Measurements from ENCODE around the gene WIPF3. TPM values are rescaled to one million over a fixed set of nuclear protein-coding genes. Genes with fewer than 3 reads are reported as not detected.

The WIPF3 gene
- total RNA-seq, 2 donors from 2014 or later = 5.2 to 7.2 TPM

DNA sequence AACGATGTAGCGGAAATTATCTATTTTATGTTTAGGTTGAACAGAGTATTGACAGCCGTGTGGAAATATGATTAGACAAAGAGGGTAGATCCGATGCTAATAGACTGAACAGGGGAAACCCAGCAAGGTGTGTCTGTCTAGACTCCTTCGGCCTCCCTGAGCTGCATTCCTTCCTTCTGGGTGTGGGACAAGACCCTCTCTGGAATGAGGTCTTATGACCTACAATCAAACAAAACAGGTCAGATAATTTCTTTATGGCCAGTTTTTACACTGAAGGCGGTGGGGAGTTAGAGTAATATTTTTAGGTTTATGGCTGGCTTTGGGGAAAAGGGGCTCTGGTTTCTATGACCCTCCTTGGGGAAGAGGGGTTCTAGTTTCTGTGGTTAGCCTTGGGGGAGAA, 41.2 kb downstream of the WIPF3 start:
- Mint-ChIP-seq H3K27ac (no peak overlapping the region), H3K4me1 (peaks cover 9% of the 10 kb centered on the region), H3K36me3 (ENCODE audit: low read depth) (no peaks in the 10 kb centered on the region), H3K27me3 (ENCODE audit: insufficient read depth) (no peaks in the 10 kb centered on the region), H3K9me3 (no peaks in the 10 kb centered on the region), H3K4me3 (no peak overlapping the region)
- TF ChIP-seq, protein P1, sequence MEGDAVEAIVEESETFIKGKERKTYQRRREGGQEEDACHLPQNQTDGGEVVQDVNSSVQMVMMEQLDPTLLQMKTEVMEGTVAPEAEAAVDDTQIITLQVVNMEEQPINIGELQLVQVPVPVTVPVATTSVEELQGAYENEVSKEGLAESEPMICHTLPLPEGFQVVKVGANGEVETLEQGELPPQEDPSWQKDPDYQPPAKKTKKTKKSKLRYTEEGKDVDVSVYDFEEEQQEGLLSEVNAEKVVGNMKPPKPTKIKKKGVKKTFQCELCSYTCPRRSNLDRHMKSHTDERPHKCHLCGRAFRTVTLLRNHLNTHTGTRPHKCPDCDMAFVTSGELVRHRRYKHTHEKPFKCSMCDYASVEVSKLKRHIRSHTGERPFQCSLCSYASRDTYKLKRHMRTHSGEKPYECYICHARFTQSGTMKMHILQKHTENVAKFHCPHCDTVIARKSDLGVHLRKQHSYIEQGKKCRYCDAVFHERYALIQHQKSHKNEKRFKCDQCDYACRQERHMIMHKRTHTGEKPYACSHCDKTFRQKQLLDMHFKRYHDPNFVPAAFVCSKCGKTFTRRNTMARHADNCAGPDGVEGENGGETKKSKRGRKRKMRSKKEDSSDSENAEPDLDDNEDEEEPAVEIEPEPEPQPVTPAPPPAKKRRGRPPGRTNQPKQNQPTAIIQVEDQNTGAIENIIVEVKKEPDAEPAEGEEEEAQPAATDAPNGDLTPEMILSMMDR (conservative IDR thresholded peaks at IDR 0.05) = no peak
- Histone ChIP-seq H3K27ac (ENCODE audit: low read depth, low read length) (no peak overlapping the region), H3K4me1 (ENCODE audit: control insufficient read depth, insufficient read depth, low read length) (no peaks in the 10 kb centered on the region), H3K9ac (ENCODE audit: extremely low read depth, low read length, poor library complexity, severe bottlenecking) (no peak overlapping the region), H3K36me3 (ENCODE audit: control insufficient read depth, insufficient read depth, low read length) (no peaks in the 10 kb centered on the region), H3K27me3 (ENCODE audit: control insufficient read depth, insufficient read depth, low read length, poor library complexity, severe bottlenecking) (no peaks in the 10 kb centered on the region), H3K4me3 (ENCODE audit: low read length) (no peak overlapping the region), H3K9me3 (ENCODE audit: control insufficient read depth, low read length) (no peaks in the 10 kb centered on the region)
- 93 to 98% methylated on average over 5 to 6 of the region's 6 CpGs for WGBS, 2 experiments (ENCODE audit: insufficient coverage in 1 of 2, insufficient read length in 1 of 2)
- DNase-seq = no peak

DNA sequence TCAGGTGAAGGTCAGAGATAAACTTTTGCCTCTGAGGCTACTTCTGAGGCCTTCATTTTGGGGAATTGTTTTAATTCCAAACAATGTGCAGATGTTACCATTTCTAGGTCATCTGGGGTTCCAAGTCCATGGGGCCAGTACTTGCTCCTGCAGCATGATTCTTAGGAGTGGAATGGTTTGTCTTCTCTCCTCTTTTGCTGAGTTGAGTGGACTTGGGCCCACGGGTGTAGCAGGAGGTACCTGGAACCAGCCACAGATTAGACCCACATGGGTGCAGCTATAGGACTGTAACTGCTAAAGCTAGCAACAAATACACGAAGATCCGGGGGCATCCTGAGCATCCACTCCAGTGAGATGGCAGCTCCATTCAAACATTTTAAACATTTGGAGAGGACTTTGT, 41.6 kb downstream of the WIPF3 start:
- Mint-ChIP-seq H3K4me1 (peaks cover 7% of the 10 kb centered on the region), H3K9me3 (no peaks in the 10 kb centered on the region), H3K4me3 (no peak overlapping the region), H3K27ac (no peak overlapping the region), H3K27me3 (ENCODE audit: insufficient read depth) (no peaks in the 10 kb centered on the region), H3K36me3 (ENCODE audit: low read depth) (no peaks in the 10 kb centered on the region)
- TF ChIP-seq, protein P1 (conservative IDR thresholded peaks at IDR 0.05) = no peak
- Histone ChIP-seq H3K27ac (ENCODE audit: low read depth, low read length) (no peak overlapping the region), H3K27me3 (ENCODE audit: control insufficient read depth, insufficient read depth, low read length, poor library complexity, severe bottlenecking) (no peaks in the 10 kb centered on the region), H3K4me1 (ENCODE audit: control insufficient read depth, insufficient read depth, low read length) (no peaks in the 10 kb centered on the region), H3K9me3 (ENCODE audit: control insufficient read depth, low read length) (no peaks in the 10 kb centered on the region), H3K4me3 (ENCODE audit: low read length) (no peak overlapping the region), H3K9ac (ENCODE audit: extremely low read depth, low read length, poor library complexity, severe bottlenecking) (no peak overlapping the region), H3K36me3 (ENCODE audit: control insufficient read depth, insufficient read depth, low read length) (no peaks in the 10 kb centered on the region)
- DNase-seq = no peak
- WGBS, 2 experiments (ENCODE audit: insufficient coverage in 1 of 2, insufficient read length in 1 of 2) = 92 to 94% methylated on average over 2 to 3 of the region's 3 CpGs

DNA sequence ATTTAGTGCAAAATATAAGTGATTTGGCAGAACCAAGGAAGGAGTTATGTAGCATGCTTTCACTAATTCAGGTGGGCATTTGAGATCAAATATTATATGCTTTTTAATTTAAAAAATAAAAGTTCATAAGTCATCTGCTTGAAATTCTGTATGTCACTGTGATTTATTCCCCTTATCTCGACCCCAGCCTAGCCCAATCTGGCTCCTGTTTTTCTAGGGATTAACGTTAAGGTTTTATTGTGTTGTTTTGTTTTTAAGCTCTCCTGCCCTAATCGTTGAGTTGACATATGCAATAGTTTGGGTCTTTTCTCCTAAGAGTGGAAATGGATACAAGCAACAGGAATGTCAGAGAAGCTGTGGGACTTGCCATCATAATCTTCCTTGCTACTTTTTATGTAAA, 42.6 kb downstream of the WIPF3 start:
- Histone ChIP-seq H3K4me3 (ENCODE audit: low read length) (no peak overlapping the region), H3K9me3 (ENCODE audit: control insufficient read depth, low read length) (no peaks in the 10 kb centered on the region), H3K4me1 (ENCODE audit: control insufficient read depth, insufficient read depth, low read length) (no peaks in the 10 kb centered on the region), H3K27ac (ENCODE audit: low read depth, low read length) (no peak overlapping the region), H3K36me3 (ENCODE audit: control insufficient read depth, insufficient read depth, low read length) (no peaks in the 10 kb centered on the region), H3K9ac (ENCODE audit: extremely low read depth, low read length, poor library complexity, severe bottlenecking) (no peak overlapping the region), H3K27me3 (ENCODE audit: control insufficient read depth, insufficient read depth, low read length, poor library complexity, severe bottlenecking) (no peaks in the 10 kb centered on the region)
- TF ChIP-seq, protein P1 (conservative IDR thresholded peaks at IDR 0.05) = no peak
- H3K36me3 Mint-ChIP-seq (ENCODE audit: low read depth) = no peaks in the 10 kb centered on the region
- DNase-seq = no peak
- H3K4me1 Mint-ChIP-seq = no peaks in the 10 kb centered on the region
- no peak overlapping the region for H3K4me3 Mint-ChIP-seq
- 87% methylated on average over 3 of the region's 3 CpGs; no CpG with 5 or more reads in 1 of the 2 experiments for WGBS, 2 experiments (ENCODE audit: insufficient coverage in 1 of 2, insufficient read length in 1 of 2)
- H3K27me3 Mint-ChIP-seq (ENCODE audit: insufficient read depth) = no peaks in the 10 kb centered on the region
- H3K9me3 Mint-ChIP-seq = no peaks in the 10 kb centered on the region
- no peak overlapping the region for H3K27ac Mint-ChIP-seq

Data from endodermal cell (in vitro differentiated cells).